NCI-H2029 treated with DMSO at 0.1 percent for 48 hours (cell line): ENCODE data around the gene CD81.
A peak's percentile ranks its signal among the peaks of the same experiment; 100 is the strongest.

Source experiments
- DNase-seq: peaks from one replicate; lab custom pipeline; 2025; lab: John Stamatoyannopoulos, UW

The CD81 gene

GRCh38 chr11:2421226-2421994, 44.3 kb downstream of the CD81 start:
- DNase-seq: no peak

- DNase-seq: no peak
Observed at GRCh38 chr11:2421996-2422395, 44.9 kb downstream of the CD81 start.

- DNase-seq: no peak
Observed at GRCh38 chr11:2422461-2423156, 45.5 kb downstream of the CD81 start.

- no peak for DNase-seq
Observed at GRCh38 chr11:2423157-2424025, 46.3 kb downstream of the CD81 start.

DNA sequence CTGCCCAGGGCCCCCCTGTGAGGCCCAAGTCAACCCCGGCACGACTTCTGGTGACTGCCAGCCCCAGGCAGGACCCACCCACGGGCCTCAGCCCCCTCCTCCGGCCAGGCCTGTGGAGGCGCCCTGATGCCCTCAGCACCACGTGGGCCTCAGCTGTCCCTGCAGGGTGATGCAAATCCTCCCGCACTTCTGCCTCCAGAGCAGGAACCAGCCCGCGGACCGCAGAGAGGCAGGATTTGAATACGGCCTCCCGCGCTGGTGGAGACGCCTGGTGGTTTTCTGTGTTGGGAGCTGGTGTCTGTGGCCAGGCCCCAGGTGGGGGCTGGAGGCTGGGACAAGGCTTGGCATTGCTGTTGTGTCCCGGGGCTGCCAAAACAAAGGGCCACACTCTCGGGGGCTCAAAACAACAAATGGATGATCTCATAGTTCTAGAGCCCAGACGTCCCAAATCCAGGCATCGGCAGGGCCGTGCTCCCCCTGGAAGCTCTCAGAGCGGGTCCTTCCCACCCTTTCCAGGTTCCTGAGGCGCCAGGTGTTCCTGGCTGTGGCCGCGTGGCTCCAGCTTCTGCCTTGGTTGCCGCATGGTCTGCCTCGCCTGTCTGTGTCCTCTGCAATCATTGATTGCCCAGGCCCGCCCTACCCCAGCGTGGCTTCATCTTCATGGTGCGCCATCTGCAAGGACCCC, 47.8 kb downstream of the CD81 start:
- no peak for DNase-seq

- DNase-seq: no peak
Observed at GRCh38 chr11:2425506-2425905, 48.4 kb downstream of the CD81 start.

- DNase-seq: no peak
Observed at GRCh38 chr11:2426221-2426620, 49.1 kb downstream of the CD81 start.

GRCh38 chr11:2426826-2427521, 49.9 kb downstream of the CD81 start:
- no peak for DNase-seq

DNA sequence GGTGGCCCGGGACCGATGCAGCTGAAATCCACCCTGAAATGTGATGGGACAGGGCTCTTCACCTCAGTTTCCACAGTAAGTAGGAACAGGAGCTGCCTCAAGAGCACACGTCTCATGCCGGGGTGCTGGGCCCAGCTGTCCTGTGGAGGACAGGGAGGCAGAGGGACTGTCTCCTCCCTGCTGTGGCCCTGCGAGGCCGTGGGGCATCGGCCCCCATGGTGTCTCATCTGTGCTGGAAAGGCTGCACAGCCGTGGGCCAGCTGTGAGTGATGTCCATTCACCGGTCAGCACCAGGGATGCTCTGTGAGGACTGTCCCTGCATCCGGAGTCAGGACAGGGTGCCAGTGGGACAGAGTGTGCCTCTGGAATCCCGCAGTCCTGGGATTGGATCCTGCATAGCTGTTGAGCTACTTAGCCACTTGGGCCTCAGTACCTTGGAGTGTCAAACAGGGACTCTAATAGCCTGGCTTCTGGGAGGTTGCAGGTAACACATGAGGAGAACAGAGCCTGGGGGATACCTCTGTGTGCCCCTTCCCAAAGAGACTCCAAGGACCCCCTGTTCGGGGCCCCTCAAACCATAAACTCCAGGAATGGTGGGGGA, 50.7 kb downstream of the CD81 start:
- DNase-seq: no peak

DNA sequence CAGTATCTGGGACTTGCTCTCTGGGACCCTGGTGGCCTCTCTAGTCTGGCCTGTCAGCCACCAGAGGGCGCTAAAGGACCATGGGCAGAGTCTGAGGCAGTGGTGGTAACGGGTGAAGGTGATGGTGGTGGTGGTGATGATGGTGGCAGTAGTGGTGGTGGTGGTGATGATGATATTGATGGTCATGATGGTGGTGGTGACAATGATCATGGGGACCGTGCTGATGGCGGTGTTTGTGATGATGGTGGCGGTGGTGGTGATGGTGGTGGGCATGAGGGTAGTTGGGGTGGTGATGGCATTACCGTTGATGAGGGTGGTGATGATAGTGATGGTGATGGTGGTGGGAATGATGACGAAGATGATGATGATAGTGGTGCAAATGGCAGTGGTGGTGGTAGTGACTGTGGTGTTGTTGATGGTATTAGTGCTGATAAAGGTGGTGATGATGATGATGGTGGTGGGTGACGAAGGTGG, 51.2 kb downstream of the CD81 start:
- peak; percentile 12 for DNase-seq

DNA sequence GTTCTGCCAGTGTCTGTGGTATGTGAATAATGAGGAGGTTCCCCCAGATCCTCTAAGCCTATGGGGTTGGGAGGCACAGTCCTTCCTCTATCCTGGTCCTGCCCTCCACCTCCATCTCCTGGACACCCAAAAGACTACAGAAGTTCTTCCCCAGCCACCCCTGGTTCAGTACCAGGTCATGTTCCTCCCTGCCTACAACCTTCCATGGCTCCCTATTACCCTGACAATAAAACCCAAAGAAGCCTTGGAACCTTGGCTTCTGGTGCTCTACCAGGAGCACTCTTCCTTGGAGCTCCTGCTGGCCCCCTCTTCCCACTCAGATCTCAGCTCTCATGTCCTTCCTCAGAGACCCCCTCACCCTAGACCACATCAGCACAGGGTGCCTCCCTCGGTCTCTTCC, 54.3 kb downstream of the CD81 start:
- DNase-seq: no peak

DNA sequence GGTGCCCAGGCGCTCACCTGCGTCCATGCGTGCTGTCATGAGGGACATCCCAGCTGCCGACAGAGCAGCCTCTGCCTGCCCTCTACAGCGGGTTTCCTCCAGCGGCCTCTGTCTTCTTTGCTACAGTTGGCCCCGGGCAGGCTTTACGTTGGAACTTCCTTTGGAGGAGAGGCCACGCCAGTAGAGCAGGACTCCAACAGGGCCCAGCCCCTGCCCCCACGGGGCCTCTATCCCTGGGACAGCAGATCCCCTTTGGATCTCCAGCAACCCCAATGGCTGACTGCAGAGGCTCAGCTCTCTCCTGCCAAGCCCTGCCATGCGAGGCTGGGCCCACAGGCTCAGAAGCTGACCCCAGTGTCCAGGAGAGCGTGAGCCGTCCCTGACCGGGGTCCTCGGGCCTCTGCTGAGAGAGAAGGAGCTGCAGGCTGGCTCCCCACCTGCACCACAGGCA, 55.1 kb downstream of the CD81 start:
- DNase-seq: no peak

GRCh38 chr11:2432628-2433071, 55.5 kb downstream of the CD81 start:
- DNase-seq: no peak

DNA sequence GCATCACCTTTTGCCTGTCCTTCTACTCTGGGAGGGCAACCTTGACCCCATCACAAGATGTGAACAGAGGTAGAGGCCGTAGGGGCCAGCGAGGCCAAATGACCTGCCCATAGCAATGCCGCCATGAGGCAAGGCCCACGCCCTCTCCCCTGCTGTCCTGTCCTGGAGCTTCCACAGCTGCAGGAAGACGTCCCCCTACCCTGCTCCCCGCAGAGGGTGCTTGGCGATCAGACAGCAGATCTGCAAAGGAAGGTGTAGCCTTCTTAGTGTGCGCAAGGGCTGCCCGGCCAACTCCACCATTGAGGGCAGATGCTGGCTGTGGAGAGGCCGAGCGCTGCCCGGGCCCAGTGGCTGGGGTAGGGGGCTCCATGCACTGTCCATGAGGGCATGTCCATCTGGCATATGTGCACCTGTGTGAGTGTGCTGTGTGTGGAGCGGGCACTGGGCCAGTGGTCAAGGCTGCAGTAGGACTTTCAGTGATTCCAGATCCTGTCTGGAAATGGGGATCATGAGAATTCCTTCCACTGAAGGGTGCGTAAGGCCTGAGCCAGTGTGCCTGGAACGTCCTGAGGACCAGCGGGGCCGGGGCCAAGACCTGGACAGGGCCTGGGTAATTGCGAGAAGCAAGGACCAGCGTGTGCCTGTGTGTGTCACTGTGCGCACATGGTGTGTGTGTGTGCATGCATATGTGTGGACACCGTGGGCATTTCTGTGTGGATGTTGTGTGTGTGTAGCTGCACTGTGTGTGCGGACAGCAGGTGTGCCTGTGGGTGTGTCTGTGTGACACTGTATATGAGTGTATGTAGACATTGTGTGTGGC, 56.2 kb downstream of the CD81 start:
- no peak for DNase-seq

DNA sequence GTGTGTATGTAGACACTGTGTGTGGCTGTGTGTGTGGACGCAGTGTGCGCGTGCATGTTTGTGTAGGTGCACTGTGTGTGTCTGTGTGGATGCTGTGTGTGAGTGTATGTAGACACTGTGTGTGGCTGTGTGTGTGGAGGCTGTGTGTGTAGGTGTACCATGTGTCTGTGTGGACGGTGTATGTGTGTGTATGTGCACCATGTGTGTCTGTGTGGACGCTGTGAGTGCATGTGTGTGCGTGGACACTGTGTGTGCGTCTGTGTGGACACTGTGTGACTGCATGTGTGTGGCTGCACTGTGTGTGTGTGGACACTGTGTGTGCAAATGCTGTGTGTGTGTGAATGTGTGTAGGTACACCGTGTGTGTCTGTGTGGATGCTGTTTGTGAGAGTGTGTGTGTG, 56.9 kb downstream of the CD81 start:
- no peak for DNase-seq

GRCh38 chr11:2434506-2435255, 57.6 kb downstream of the CD81 start:
- no peak for DNase-seq

- no peak for DNase-seq
Observed at GRCh38 chr11:2435288-2436012, 58.3 kb downstream of the CD81 start.

DNA sequence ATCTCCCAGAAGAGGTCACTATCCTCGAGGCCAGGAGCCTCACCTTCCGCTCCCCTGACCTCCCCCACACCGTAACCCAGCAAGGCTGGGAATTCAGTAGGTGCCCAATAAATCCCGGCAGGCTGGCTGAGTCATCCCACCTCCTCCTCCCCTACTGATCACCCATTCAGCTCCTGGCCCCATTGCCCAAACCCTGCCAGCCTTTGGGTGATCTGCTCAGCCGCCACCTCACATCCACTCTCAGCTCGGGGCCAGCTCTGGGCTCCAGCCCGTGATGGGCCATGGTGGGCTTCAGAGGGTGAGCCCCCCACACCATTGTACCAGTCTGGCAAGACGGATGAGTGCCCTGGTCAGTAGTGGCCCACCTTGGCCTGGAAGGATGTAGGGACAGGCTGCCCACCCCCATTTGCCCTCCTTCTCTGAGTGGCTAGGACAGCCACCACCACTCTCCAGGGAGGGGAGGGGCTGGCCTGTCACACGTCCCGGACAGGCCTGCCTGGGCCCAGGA, 59.0 kb downstream of the CD81 start:
- DNase-seq: no peak
